A673 (cell line): ENCODE data around the gene PCGF6.

Experiments used
- EZH2 ChIP-seq: fragments of 200-600 bp; sonication (generic); IDR thresholded peaks from 2 replicates; pipeline ENCODE4 v1.6.1; 2017; ENCODE audit warnings: borderline replicate concordance, low read depth, mild to moderate bottlenecking, mixed read lengths, antibody characterized with exemption, low read length; ENCODE audit not compliant: poor library complexity, severe bottlenecking
- TF ChIP-seq, protein P1 (sequence below): fragments of 300-800, 200-600 bp; sonication (generic); conservative IDR thresholded peaks from 2 replicates; pipeline ENCODE4 v1.5.1; 2017; ENCODE audit warnings: low read depth, mild to moderate bottlenecking, antibody characterized with exemption, low read length, moderate library complexity, mixed read lengths

GRCh38 chr10:103355906-103356599 is 5.1 kb upstream of the PCGF6 start:
- TF ChIP-seq, protein P1, sequence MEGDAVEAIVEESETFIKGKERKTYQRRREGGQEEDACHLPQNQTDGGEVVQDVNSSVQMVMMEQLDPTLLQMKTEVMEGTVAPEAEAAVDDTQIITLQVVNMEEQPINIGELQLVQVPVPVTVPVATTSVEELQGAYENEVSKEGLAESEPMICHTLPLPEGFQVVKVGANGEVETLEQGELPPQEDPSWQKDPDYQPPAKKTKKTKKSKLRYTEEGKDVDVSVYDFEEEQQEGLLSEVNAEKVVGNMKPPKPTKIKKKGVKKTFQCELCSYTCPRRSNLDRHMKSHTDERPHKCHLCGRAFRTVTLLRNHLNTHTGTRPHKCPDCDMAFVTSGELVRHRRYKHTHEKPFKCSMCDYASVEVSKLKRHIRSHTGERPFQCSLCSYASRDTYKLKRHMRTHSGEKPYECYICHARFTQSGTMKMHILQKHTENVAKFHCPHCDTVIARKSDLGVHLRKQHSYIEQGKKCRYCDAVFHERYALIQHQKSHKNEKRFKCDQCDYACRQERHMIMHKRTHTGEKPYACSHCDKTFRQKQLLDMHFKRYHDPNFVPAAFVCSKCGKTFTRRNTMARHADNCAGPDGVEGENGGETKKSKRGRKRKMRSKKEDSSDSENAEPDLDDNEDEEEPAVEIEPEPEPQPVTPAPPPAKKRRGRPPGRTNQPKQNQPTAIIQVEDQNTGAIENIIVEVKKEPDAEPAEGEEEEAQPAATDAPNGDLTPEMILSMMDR: no peak
- TF ChIP-seq EZH2: no peak
